K562 (cell line): Measurements from ENCODE around the gene TAF8. TPM values are rescaled to one million over a fixed set of nuclear protein-coding genes. Genes with fewer than 3 reads are reported as not detected.
A peak's percentile ranks its signal among the peaks of the same experiment; 100 is the strongest.

Experiments used
- ATAC-seq: fragments of 200-7000 bp; cut with Tn5 transposase; 3 replicates; pipeline ENCODE4 v1.9.1; 2020; ENCODE audit warnings: moderate library complexity
- BruUV-seq: library from RNA; stranded (reverse); fragments of 400-500 nt; replicated peaks from 2 replicates; lab custom pipeline; 2021; lab: Mats Ljungman, UMichigan
- CTCF ChIA-PET: fragments of 300-600 bp; formaldehyde crosslinking; extraction: SDS; loops from one replicate; lab custom pipeline; 2021; ENCODE audit warnings: low intra/inter-chr PET ratio; lab: Yijun Ruan, JAX
- POLR2A ChIA-PET: fragments of 300-600, 350-650 bp; sonication (Branson Sonifier 250); formaldehyde crosslinking; extraction: SDS; loops from one replicate; lab custom pipeline; 2021; ENCODE audit warnings: antibody characterized with exemption, inconsistent platforms; lab: Yijun Ruan, JAX
- DNase-seq, 4 experiments: peaks; one replicate each; pipeline versions ENCODE4 v3.0.0 to v3.0.0-alpha.2; 2011 to 2018; ENCODE audit warnings: low spot score in 3 of 4, mixed read lengths in 3 of 4; ENCODE audit errors: extremely low read depth in 1 of 4
- FAIRE-seq: peaks from 2 replicates; lab custom pipeline; 2011; peaks lifted over from hg19 to GRCh38; lab: Jason Lieb, UNC
- H2AFZ ChIP-seq: 2 replicates; pipeline ENCODE4 v1.6.0; 2011; ENCODE audit warnings: low read depth, low read length, control low read depth, inconsistent platforms
- H3K27ac ChIP-seq: fragments of 200-600 bp; 3 replicates; pipeline ENCODE4 v1.8.0; 2011; ENCODE audit warnings: low read depth, mild to moderate bottlenecking, control low read depth, inconsistent platforms, low read length, moderate library complexity, mixed read lengths; ENCODE audit errors: extremely low read depth
- H3K27me3 ChIP-seq, 2 experiments: fragments of 300-600 bp in 1 of 2; 2 replicates in 1 of 2; 3 replicates in 1 of 2; pipeline versions ENCODE4 v1.6.0 to v1.8.0; 2011; ENCODE audit warnings: inconsistent platforms in 2 of 2, low read length in 2 of 2, mild to moderate bottlenecking in 1 of 2, mixed read lengths in 1 of 2, moderate library complexity in 1 of 2; ENCODE audit not compliant: control insufficient read depth in 2 of 2, insufficient read depth in 2 of 2
- H3K36me3 ChIP-seq: fragments of 300-600 bp; 3 replicates; pipeline ENCODE4 v1.8.0; 2011; ENCODE audit warnings: mild to moderate bottlenecking, low read length, inconsistent platforms; ENCODE audit not compliant: control insufficient read depth, insufficient read depth
- H3K4me1 ChIP-seq, 2 experiments: fragments of 200-600 bp in 1 of 2; replicated peaks in 1 of 2; 2 replicates in 1 of 2; 3 replicates in 1 of 2; pipeline versions ENCODE4 v1.5.1 to v1.8.0; 2011; ENCODE audit warnings: inconsistent platforms in 2 of 2, low read length in 2 of 2, mild to moderate bottlenecking in 1 of 2, mixed read lengths in 1 of 2, moderate library complexity in 1 of 2; ENCODE audit not compliant: control insufficient read depth in 2 of 2, insufficient read depth in 2 of 2
- H3K4me2 ChIP-seq: 2 replicates; pipeline ENCODE4 v1.6.1; 2011; ENCODE audit warnings: low read length, control low read depth, inconsistent platforms, mixed read lengths; ENCODE audit not compliant: insufficient read depth
- H3K4me3 ChIP-seq: fragments of 200-600 bp; sonication (generic), shearing (Covaris generic); 2 replicates; pipeline ENCODE4 v1.5.1; 2016; ENCODE audit warnings: control low read depth, inconsistent platforms
- H3K79me2 ChIP-seq: fragments of 200-600 bp; 3 replicates; pipeline ENCODE4 v1.8.0; 2011; ENCODE audit warnings: low read length, inconsistent platforms; ENCODE audit not compliant: control insufficient read depth, insufficient read depth
- H3K9ac ChIP-seq, 2 experiments: 2 replicates each; pipeline versions ENCODE4 v1.6.0 to v1.6.1; 2011; ENCODE audit warnings: low read depth in 2 of 2, low read length in 2 of 2, control low read depth in 1 of 2, inconsistent platforms in 1 of 2, mild to moderate bottlenecking in 1 of 2, mixed read lengths in 1 of 2; ENCODE audit not compliant: insufficient read depth in 1 of 2
- H3K9me1 ChIP-seq: one replicate; pipeline ENCODE4 v1.6.0; 2011; ENCODE audit warnings: inconsistent platforms, mild to moderate bottlenecking, low read length, moderate library complexity; ENCODE audit not compliant: control insufficient read depth, insufficient read depth
- H3K9me3 ChIP-seq: replicated peaks from 2 replicates; pipeline ENCODE4 v1.5.1; 2011; ENCODE audit warnings: low read depth, low read length, inconsistent platforms; ENCODE audit not compliant: control insufficient read depth, insufficient read depth
- H4K20me1 ChIP-seq: replicated peaks from 2 replicates; pipeline ENCODE4 v1.6.1; 2011; ENCODE audit warnings: low read length, inconsistent platforms, mixed read lengths; ENCODE audit not compliant: control insufficient read depth, insufficient read depth
- ATF7 ChIP-seq: fragments of 450-650 bp; IDR thresholded peaks from 2 replicates; pipeline ENCODE4 v1.7.1; 2014; ENCODE audit warnings: mild to moderate bottlenecking, moderate library complexity
- CTCFL ChIP-seq: IDR thresholded peaks from 2 replicates; pipeline ENCODE4 v1.6.1; 2011; ENCODE audit warnings: borderline replicate concordance, low read depth, mild to moderate bottlenecking, moderate library complexity, low read length; ENCODE audit not compliant: insufficient read depth, poor library complexity, severe bottlenecking
- EGR1 ChIP-seq: fragments of 450-650 bp; conservative IDR thresholded peaks from 2 replicates; pipeline ENCODE4 v1.6.1; 2017; ENCODE audit warnings: mild to moderate bottlenecking
- FIP1L1 ChIP-seq: fragments of 200-400 bp; formaldehyde crosslinking; IDR thresholded peaks from 2 replicates; pipeline ENCODE4 v1.6.1; 2018; ENCODE audit warnings: mild to moderate bottlenecking, low read depth, low read length; ENCODE audit not compliant: poor library complexity, severe bottlenecking
- GABPA ChIP-seq: fragments of 200-800 bp; sonication (Bioruptor generic); conservative IDR thresholded peaks from 2 replicates; pipeline ENCODE4 v1.6.1; 2016; ENCODE audit warnings: low read depth, missing genetic modification characterization, missing compliant biosample characterization
- HNRNPH1 ChIP-seq: fragments of 200-400 bp; formaldehyde crosslinking; optimal IDR thresholded peaks from 2 replicates; pipeline ENCODE3; 2017; ENCODE audit warnings: low read depth, mild to moderate bottlenecking, low read length, moderate library complexity
- IFI16 ChIP-seq: fragments of 250-450 bp; sonication (Bioruptor Pico); IDR thresholded peaks from 2 replicates; pipeline ENCODE4 v2.1.2; 2022; ENCODE audit warnings: mild to moderate bottlenecking, inconsistent platforms
- MBD1 ChIP-seq: fragments of 250-450 bp; sonication (Bioruptor Pico); IDR thresholded peaks from 2 replicates; pipeline ENCODE4 v1.8.0; 2022; ENCODE audit warnings: inconsistent platforms
- PATZ1 ChIP-seq: fragments of 250-450 bp; sonication (Bioruptor Pico); IDR thresholded peaks from 2 replicates; pipeline ENCODE4 v1.5.0; 2020; ENCODE audit warnings: mild to moderate bottlenecking, borderline replicate concordance
- ZNF384 ChIP-seq: IDR thresholded peaks from 2 replicates; pipeline ENCODE4 v1.6.1; 2012; ENCODE audit warnings: low read depth, low read length, improper control_type of control experiment
- ZNF764 ChIP-seq: fragments of 250-450 bp; sonication (Bioruptor Pico); IDR thresholded peaks from 2 replicates; pipeline ENCODE4 v1.4.0; 2020; ENCODE audit warnings: low read depth, mild to moderate bottlenecking, moderate library complexity
- WGBS: fragments of 100-300 bp; shearing (Covaris generic); methylation state at CpG from one replicate; pipeline ENCODE4 v1.1.6; 2016; ENCODE audit warnings: low coverage, mixed read lengths; ENCODE audit not compliant: insufficient coverage; ENCODE audit errors: missing lambda C conversion rate; 5-methylcytosine and 5-hydroxymethylcytosine counted together
- in situ Hi-C: fragments of 300-500 bp; cut with MboI; formaldehyde crosslinking; loops from 4 replicates; pipeline ENCODE4 v1.15.0; 2018; ENCODE audit warnings: inconsistent platforms, mixed read lengths
- intact Hi-C: fragments of 100-400 bp; cut with micrococcal nuclease; formaldehyde crosslinking; loops from 2 replicates; pipeline ENCODE4 v1.14.2; 2022
- polyA plus RNA-seq, 8 experiments: library from polyadenylated mRNA; depleted of rRNA in 4 of 8; stranded (reverse) in 5 of 8; unstranded in 3 of 8; fragments of >200 nt; fragmentation: Nextera tagmentation in 2 of 8; fragmentation: Illumina TruSeq in 1 of 8; extraction: Ambion mirVana in 2 of 8; extraction: Trizol in 1 of 8; gene quantifications; 2 replicates each; pipeline versions ENCODE4 v1.2.1 to v1.2.3, GENCODE V29; 2011 to 2014; ENCODE audit warnings: inconsistent platforms in 1 of 8, missing spikeins in 1 of 8
- total RNA-seq, 7 experiments: library from RNA; depleted of rRNA in 6 of 7; stranded (reverse); fragments of >200 nt in 6 of 7; fragmentation: Illumina TruSeq in 2 of 7; extraction: Trizol in 2 of 7; gene quantifications; 2 replicates each; pipeline versions ENCODE4 v1.2.1 to v1.2.3, GENCODE V29; 2011 to 2021; ENCODE audit warnings: low replicate concordance in 1 of 7

TAF8 gene
- total and polyA plus RNA-seq, 9 of the 15 experiments (the other 6 are each of a cell fraction or from before 2014, with no cell fraction given), result 29.4 to 84.0 (median 52.6) TPM

GRCh38 chr6:42112351-42112750 lies 62.0 kb downstream of the TAF8 start (continued):
- TF ChIP-seq FIP1L1 (no peak), ATF7 (no peak)

GRCh38 chr6:42113936-42114636 lies 63.8 kb downstream of the TAF8 start:
- H3K36me3 ChIP-seq, result no peaks in the 10 kb centered on the region
- no peak overlapping the region for H2AFZ ChIP-seq
- no peaks in the 10 kb centered on the region for H3K79me2 ChIP-seq
- no peak for DNase-seq
- in situ Hi-C loops, result no loop called here
- H3K9me1 ChIP-seq, result no peaks in the 10 kb centered on the region
- no peaks in the 10 kb centered on the region for H4K20me1 ChIP-seq
- no peak overlapping the region for H3K27ac ChIP-seq
- no TSS peak for BruUV-seq
- peaks cover 0 to 8% of the 10 kb centered on the region in 2 experiments; a peak in 3 of 5 replicates for H3K4me1 ChIP-seq
- peaks cover 7% of the 10 kb centered on the region; the same call in 1 of the 2 replicates for H3K9me3 ChIP-seq
- POLR2A ChIA-PET, result interaction anchor here (0.8 to 5.4 kb wide), 3 partner anchors 8 to 345 kb away, joined by 3 to 42 read pairs (median 4); no protein-coding TSS in a partner anchor
- no peak for ATAC-seq
- FAIRE-seq, result no peak
- H3K4me2 ChIP-seq, result no peak overlapping the region
- WGBS, result 22% methylated on average over 5 of the region's 5 CpGs
- H3K9ac ChIP-seq, result no peak overlapping the region
- CTCF ChIA-PET, result no interaction called here
- H3K4me3 ChIP-seq, result no peak overlapping the region
- peaks cover 5 to 14% of the 10 kb centered on the region in 2 experiments; a peak in 3 of 5 replicates for H3K27me3 ChIP-seq
- intact Hi-C loops, result no loop called here
- TF ChIP-seq EGR1 (0 out of 2 replicates have a peak, but pooled peaks have one; percentile 14), PATZ1 (CRISPR knock-in tag) (no peak), ZNF764 (CRISPR knock-in tag) (no peak), GABPA (no peak), MBD1 (CRISPR knock-in tag) (no peak), HNRNPH1 (no peak), CTCFL (no peak), ZNF384 (no peak), IFI16 (no peak)
- TF ChIP-seq, all 486 proteins: peak for 1
